ENCODE data around the gene SBK2. TPM values are rescaled to one million over a fixed set of nuclear protein-coding genes. Genes with fewer than 3 reads are reported as not detected.
"Not testable (repeated sequence)": the region's sequence is repeated elsewhere in the genome, so short reads cannot be mapped to it uniquely, and the experiment has no call there.

The SBK2 gene
- total RNA-seq = not detected
- long read RNA-seq = 0 reads

DNA sequence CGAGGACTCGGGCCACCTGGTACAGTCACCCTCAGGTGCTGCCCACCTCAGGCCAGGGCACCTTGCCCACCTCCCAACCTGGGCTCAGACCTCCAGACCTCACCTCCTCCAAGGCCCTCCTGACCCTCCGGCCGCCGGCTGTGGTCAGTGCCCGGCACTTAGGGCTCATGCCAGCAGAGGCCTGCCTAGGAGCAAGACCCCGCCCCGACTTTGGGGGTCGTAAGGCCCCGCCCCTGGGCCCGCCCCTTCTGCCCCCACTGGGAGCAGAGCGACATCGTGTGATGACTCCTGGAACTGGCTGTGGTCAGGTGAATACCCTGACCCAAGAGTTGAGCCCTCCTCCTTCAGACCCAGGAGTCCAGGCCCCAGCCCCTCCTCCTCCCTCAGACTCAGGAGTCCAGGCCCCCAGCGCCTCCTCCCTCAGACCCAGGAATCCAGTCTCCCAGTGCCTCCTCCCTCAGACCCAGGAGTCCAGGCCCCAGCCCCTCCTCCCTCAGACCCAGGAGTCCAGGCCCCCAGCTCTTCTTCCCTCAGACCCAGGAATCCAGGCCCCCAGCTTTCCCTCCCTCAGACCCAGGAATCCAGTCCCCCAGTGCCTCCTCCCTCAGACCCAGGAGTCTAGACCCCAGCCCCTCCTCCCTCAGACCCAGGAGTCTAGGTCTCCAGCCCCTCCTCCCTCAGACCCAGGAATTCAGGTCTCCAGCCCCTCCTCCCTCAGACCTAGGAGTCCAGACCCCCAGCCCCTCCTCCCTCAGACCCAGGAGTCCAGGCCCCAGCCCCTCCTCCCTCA, at the start of gene SBK2:
Gene SBK2, minus strand, starts transcription at position 183 of the 790 bp plus-strand sequence. CDS start 839 bp downstream, outside the sequence.
- no peaks in the 10 kb centered on the region for H3K4me1 ChIP-seq
- no peak within 1 kb of the TSS for H3K4me3 ChIP-seq
- DNase-seq (no peak), ATAC-seq (no peak)
- H3K36me3 ChIP-seq = no peaks in the 10 kb centered on the region
- no peaks in the 10 kb centered on the region for H3K27me3 ChIP-seq
- no peak within 1 kb of the TSS for H3K27ac ChIP-seq
- H3K9me3 ChIP-seq = no peaks in the 10 kb centered on the region
- intact Hi-C loops (cut with DNase I) = no loop called here
- TF ChIP-seq CTCF (IDR thresholded peaks at IDR 0.05) = no peak

GRCh38 chr19:55585658-55586339, 48.9 kb upstream of the SBK2 start:
- Histone ChIP-seq H3K4me3 (peak overlapping the region; percentile 31), H3K4me1 (peaks cover 27% of the 10 kb centered on the region), H3K9me3 (no peaks in the 10 kb centered on the region), H3K36me3 (no peaks in the 10 kb centered on the region), H3K27ac (peak overlapping the region; percentile 55), H3K27me3 (no peaks in the 10 kb centered on the region)
- no peak for TF ChIP-seq CTCF (IDR thresholded peaks at IDR 0.05)
- DNase-seq (peak; percentile 93), ATAC-seq (peak; percentile 81)
- intact Hi-C loops (cut with DNase I) = no loop called here

- intact Hi-C loops (cut with DNase I) = no loop called here
- ATAC-seq (no peak), DNase-seq (no peak)
- Histone ChIP-seq H3K4me3 (no peak overlapping the region), H3K36me3 (no peaks in the 10 kb centered on the region), H3K27me3 (no peaks in the 10 kb centered on the region), H3K4me1 (peaks cover 27% of the 10 kb centered on the region), H3K9me3 (no peaks in the 10 kb centered on the region), H3K27ac (no peak overlapping the region)
- TF ChIP-seq CTCF (IDR thresholded peaks at IDR 0.05) = no peak
These were observed 47.9 kb upstream of the SBK2 start for GRCh38 chr19:55584871-55585270.

- peak overlapping the region; percentile 30 for H3K27ac ChIP-seq
- ATAC-seq; DNase-seq; intact Hi-C loops (cut with DNase I); H3K36me3 ChIP-seq; H3K27me3 ChIP-seq; H3K4me3 ChIP-seq; H3K9me3 ChIP-seq: not testable (repeated sequence)
- H3K4me1 ChIP-seq = peaks cover 27% of the 10 kb centered on the region
These were observed 47.0 kb upstream of the SBK2 start for GRCh38 chr19:55583897-55584296.

DNA sequence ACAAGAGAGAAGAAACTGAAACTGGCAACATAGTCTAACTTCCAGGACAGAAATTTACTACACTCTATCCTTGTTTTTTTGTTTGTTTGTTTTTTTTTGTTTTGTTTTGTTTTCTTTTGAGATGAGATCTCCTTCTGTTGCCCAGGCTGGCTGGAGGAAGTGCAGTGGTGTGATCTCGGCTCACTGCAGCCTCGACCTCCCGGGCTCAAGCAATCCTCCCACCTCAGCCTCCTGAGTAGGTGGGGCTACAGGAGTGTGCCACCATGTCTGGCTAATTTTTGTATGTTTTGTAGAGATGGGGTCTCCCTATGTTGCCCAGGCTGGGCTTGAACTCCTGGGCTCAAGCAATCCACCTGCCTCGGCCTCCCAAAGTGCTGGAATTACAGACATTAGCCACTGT, 45.4 kb upstream of the SBK2 start:
- H3K36me3 ChIP-seq; DNase-seq; H3K27me3 ChIP-seq; intact Hi-C loops (cut with DNase I); ATAC-seq; H3K9me3 ChIP-seq: not testable (repeated sequence)
- Histone ChIP-seq H3K4me1 (peaks cover 27% of the 10 kb centered on the region), H3K4me3 (peak overlapping the region; percentile 5), H3K27ac (peak overlapping the region; percentile 88)

- no peak for TF ChIP-seq CTCF (IDR thresholded peaks at IDR 0.05)
- H3K36me3 ChIP-seq = no peaks in the 10 kb centered on the region
- no peaks in the 10 kb centered on the region for H3K27me3 ChIP-seq
- peak overlapping the region; percentile 88 for H3K27ac ChIP-seq
- H3K4me3 ChIP-seq = peak overlapping the region; percentile 89
- H3K4me1 ChIP-seq = peaks cover 24% of the 10 kb centered on the region
- intact Hi-C loops (cut with DNase I) = no loop called here
- ATAC-seq (peak; percentile 29), DNase-seq (no peak)
- no peaks in the 10 kb centered on the region for H3K9me3 ChIP-seq
These were observed 44.9 kb upstream of the SBK2 start for GRCh38 chr19:55581823-55582223.

Measured in upper lobe of right lung (tissue), 1 donor.